ENCODE measurements around the gene DCXR.

DCXR gene
- total RNA-seq = 17.6 to 32.3 (median 27.1) reads per million in 4 experiments

GRCh38 chr17:82037092-82037888 lies at the start of gene DCXR:
DCXR (minus strand) TSS chr17:82037697; CDS start chr17:82037682, 15 bp downstream.
- DNase-seq = peak; percentile 92

DNA sequence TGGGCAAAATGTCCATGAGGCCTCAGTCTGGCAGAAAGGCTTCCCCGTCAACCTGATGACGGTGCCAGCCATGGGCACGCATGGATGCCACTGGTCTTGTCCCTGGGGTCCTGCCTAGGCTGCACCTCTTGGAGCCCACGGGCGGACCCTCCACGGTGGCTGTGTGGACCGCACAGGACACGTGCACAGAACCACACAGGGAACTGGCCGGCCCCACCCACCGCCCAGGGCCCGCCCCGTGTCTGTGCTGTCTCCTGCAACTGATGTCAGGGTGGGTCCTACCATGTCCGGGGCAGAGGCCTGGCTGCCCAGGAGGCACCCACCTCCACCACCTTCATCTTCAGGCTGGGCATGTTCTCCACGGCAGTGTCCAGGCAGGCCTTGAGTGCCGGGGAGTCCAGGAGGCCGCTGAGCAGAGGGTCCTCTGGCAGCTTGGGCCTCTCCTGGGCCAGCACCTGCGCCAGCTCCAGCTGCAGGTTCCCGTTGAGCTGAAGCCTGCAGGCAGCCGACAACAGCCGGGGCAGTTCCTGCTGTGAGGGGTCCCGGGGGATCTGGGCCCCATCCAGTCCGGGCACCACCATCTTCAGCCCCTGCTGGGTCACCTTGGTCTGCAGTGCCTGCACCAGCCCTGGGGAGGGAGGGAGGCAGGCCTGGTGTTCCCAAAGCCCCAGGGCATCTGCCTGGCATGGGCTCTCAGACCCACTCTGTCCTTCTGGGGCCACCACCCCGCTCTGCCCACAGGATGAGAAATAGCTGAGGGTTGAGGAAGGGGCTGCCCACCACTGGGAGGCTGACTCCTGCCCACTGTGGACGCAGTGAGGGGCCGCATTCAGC lies 48.7 kb upstream of the DCXR start:
- no peak for DNase-seq

DNA sequence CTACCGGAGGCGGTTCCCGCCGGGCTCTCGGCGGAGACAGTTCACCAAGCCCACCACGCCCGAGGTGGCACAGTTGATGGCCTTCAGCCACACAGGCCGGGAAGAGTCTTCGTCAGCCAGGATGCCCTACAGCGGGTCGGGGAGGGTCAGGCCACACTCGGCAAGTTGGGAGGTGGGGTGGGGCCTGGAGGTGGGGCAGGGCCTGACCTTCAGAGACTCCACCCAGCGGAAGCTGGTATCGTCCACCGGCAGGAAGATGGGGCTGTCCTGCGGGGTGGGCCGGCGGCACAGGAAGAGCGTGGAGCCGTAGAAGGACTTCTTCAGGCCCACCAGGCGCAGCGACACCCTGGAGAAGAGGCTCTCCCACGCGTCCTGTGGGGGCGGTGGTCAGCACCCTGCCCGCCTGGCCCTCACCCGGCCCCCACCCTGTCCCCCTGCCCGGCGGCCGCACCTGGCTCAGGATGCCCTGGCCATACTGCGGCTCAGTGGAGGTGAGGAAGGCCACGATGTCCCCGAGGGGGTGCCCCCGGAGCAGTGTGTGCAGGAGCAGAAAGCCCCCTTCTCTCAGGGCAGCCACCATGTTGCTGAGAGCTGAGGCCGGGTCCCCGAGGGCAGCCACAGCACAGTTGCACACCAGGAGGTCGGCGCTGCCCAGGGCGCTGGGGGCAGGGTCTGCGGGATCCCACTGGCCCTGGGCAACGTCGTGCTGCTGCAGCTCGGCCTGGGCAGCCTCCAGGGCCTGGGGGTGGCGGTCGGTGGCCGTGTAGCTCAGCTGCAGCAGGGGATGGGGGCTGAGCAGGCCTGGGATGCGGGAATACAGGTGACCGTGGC lies 47.7 kb upstream of the DCXR start:
- no peak for DNase-seq

DNA sequence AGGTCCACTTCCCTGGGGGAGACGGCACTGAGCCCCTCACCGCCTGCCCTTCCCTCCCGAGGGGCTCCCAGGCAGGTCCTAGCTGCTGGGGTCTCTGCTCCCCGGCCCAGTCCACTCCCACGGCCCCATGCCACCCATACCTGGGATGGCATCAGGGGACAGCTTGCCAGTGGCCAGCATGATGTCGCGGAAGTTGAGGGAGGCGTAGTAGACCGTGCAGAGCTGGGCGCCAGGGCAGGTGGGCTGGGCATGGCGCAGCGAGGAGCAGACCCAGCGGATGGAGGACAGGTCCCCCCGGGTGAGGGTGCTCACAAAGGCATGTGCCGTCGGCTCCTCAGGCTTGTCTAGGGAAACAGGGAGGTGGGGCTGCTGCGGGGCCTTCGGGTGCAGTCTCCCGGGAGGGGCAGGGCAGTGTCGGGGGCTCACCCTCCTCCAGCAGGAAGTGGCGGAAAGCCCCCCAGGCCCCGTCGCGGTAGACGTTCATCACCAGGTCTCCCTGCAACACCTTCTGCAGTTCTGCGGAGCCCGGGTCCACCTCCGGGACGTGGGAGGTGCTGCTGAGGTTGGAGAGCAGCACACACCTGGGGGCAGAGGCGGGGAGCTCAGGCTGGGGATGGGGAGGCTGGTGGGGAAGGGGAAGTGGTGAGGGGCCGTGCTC lies 47.0 kb upstream of the DCXR start:
- DNase-seq = no peak

DNA sequence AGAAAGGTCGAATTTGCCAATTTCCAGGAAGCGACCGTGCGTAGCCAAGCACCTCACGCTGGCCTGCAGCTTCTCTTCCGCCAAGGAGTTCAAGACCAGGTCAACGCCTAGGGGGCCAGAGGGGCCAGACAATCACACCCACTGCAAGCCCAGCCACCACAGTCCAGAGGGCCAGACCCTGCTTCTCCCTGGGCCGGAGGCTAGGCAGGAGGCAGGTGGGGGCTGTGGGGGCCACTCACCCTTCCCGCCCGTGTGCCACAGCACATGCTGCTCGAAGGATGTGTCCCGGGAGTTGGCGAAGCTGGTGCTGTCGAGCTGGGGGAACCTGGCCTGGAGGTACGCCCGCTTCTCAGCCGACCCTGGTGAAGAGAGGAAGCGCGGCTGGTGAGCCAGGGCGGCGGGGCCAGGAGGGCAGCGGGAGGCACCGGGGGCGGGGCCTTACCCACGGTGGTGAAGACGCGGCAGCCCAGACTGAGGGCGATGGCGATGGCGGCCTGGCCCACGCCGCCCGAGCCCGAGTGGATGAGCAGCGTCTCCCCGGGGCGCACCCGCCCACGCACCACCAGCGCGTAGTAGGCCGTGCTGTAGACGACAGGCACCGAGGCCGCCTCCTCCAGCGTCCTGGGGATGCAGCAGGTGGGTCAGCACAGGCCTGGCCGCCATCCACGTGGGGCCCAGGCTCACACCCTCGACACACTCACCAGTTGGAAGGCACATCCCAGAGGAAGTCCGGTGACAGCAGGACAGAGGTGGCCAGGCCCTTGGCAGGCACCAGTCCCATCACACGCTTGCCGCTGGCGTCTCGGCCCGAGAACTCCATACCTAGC lies 46.2 kb upstream of the DCXR start:
- DNase-seq = no peak

DNA sequence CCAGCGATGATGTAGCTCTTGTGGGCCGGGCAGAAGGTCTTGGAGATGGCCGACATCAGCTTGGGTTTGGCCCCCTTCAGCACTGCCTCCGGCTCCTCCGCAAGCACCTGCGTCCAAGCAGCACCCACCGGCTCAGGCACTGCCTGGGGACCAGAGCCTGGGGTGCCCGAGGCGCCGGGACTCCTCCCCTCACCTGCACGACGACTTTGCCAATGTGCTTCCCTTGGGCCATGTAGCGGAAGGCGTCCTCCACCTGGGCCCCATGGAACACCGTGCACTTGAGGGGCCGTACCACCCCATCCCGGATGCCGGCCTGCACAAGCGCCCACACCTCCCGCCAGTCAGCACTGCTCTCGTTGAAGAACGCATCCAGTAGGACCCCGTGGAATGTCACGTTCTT lies 45.5 kb upstream of the DCXR start:
- no peak for DNase-seq

- no peak for DNase-seq
These were observed 45.0 kb upstream of the DCXR start for GRCh38 chr17:82082456-82082855.

GRCh38 chr17:82081966-82082365 lies 44.5 kb upstream of the DCXR start:
- DNase-seq = no peak

DNA sequence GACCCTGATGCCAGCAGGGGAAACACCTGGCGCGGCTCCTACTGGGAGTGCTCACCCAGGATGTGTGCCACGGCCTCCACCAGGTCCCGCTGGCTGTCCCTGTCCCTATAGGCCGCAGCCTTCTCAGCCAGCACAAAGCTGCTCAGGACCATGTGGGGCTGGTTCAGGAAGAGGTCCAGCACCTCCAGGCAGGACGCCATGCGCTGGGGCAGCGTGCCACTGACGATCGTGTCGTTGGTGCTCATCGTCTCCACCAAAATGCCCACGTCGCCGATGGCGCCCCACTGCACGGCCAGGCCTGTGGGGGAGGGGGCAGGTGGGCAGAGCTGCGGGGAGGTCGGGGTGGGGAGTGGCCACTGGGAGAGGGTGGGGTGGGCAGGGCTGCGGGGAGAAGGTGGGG lies 44.0 kb upstream of the DCXR start:
- DNase-seq = no peak

DNA sequence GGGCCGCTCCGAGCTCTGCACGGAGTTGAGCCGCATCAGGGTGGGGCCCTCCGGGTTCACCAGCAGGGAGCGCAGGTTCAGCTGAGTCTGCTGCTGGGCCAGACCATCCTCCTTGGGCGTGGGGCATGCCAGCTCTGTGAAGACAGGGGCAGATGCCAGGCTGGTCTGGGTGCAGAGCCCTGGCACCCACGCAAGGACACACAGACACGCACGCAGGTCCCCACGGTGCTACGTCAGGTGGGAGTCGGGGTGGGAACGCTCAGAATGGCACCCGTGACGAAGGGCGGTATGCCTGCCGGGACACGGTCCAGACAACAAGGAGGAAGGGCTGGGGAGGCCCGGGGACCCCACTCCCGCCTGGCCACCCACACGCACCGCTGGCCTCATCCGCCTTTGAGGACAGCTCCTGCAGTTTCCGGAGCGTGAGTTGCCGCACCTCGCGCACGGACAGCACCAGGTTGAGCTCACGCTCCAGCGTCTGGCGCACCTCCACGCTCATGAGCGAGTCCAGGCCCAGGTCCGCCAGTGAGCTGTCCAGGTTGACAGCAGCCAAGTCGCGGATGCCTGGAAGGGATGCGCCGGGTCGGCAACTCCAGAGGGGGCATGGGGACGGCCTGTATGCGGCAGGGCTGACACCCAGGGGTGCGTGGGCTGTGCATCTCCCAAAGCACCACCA lies 43.4 kb upstream of the DCXR start:
- DNase-seq = no peak

DNA sequence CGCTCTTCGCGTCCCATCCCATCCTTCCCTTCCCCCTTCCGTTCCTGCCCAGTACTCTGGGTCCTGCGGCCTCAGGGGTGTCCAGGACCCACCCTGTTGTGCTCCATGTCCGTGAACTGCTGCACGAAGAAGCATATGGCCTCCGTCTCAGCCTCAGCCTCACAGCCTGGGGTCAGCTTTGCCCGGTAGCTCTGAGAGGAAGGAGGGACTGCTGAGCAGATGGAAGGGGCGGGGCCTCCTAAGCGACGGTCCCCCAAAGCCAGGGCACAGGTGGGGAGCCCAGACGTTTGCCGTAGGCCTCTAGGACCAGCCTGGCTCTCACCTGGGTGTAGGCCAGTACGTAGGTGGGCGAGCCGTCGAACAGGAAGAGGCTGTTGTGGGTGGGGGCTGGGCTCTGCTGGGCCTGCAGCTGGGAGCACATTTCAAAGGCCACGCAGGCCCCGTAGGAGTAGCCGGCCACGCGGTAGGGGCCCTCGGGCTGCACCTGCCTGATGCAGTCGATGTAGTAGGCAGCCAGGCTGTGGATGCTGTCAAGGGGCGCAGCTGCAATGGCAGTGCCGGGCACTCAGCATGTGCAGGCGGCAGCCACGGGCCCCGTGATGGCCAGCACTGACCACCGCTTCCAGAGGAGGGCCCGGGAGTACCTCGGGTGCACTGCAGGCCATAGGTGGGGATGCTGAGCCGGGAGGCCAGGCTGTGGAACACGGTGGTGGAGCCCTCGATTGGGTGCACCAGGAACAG lies 42.7 kb upstream of the DCXR start:
- no peak for DNase-seq

DNA sequence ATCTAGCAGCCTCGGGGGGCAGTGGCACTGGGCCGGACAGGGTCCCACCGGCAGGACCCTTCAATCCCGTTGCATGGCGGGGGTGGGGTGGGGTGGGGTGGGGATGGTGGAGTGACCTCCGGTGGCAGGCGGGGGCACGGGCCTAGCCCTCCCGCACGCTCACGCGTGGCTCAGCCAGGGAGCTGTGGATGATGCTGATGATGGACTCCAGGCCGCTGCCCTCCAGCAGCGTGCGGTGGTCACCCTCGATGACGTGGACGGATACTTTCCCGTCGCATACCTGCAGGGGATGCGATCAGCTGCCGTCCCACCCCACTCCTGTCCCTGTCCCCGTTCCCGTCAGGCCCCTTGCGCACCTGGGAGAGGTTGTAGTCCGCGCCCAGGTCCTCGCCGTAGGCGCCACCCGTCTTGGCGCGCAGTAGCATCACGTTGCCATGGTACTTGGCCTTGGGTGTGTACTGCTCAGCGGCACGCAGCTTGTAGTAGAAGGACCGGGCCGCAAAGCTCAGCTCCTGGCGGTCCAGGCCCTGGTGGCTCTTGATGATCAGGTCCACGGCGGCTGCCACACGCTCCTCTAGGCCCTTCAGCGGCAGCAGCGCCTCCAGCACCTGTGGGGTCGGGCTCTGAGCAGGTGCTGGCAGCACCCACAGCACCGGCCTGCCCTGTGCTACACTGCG lies 41.6 kb upstream of the DCXR start:
- DNase-seq = no peak

DNA sequence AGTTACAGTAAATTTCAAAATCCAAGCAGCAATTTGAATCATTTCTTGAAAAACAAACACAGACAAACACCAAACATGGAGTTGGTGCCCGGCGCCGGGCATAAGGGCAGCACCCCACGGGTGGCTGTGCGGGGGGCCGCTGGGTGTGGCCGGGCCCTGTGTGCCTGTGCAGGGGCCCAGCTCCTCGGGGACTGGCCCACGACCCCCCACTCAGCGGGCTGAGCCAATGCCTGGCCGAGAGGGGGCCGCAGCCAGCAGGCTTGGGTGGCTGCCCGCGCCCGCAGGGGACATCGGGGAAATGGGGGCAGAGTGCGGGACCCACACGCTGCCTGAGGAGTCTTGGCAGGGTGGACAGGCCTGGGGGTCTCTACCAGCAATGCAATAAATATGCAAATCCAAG lies 40.9 kb upstream of the DCXR start:
- DNase-seq = no peak

DNA sequence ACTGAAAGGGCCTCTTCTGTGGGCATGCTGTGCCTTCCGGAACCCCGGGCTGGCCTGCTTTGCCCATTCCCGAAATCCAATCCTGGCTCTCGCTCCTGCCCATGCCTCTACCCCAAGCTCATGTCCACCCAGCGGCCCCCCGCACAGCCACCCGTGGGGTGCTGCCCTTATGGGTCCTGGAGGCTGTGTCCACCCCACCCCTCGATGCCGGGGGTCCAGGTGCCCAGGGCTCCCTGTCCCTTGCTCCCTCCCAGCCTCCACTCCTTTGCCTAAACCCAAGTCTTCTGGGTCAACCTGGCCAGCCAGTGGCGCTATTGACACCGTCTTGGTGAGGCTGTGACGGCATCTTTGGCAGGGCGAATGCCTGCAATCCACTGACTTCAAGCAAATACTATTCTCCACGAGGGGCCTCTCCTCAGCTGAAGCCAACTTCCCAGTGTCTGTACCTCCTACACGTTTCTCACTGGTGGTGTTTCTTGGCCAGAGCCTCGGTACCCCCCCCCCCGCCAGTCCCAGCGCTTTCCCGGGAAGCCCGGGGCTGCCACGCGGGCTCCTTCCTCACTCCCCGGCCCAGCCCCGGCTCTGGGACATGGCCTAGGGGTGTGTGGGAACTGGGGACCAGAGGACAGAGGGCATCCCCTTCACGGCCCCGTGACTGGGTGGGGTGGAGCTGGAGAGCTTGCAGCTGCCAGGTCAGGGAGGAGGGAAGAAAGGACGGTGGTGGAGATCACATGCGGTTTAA lies 40.3 kb upstream of the DCXR start:
- no peak for DNase-seq

DNA sequence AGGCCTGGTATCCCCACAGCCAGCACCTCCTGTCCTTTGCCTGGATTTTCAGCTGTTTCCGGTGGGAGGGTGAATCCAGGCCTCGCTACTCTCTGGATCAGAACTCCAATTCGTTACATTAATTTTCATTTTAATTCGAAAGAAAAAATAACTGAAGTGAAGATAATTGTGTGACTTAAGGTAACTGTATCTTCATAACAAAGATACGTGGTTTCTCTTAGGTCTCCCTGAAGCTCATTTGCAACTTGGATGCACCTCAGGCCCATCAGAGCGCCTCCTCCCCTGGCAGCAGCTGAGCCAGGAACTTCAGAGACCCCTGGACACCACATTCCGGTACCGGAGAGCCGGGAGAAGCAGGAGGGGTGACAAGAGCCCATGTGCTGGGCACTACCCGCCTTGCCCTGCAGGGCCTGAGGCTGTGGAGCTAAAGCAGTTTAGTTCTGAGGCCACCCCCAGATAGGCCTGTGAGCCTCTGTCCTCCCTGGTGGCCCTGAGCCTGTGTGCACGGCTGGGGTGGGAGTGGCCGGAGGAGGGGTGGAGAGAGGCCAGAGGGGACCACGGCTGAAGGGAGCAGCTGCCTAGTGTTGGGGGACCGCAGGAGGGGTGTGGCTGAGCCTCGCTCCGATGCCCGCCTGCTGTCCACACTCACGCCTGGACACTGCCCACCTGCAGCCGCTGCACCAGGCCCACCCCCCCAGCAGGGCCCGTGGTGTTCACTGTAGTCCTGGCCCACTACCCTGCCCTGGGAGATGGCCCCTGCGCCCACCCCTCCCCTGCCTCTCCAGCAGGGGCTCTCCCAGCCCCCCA lies 39.5 kb upstream of the DCXR start:
- DNase-seq = no peak

DNA sequence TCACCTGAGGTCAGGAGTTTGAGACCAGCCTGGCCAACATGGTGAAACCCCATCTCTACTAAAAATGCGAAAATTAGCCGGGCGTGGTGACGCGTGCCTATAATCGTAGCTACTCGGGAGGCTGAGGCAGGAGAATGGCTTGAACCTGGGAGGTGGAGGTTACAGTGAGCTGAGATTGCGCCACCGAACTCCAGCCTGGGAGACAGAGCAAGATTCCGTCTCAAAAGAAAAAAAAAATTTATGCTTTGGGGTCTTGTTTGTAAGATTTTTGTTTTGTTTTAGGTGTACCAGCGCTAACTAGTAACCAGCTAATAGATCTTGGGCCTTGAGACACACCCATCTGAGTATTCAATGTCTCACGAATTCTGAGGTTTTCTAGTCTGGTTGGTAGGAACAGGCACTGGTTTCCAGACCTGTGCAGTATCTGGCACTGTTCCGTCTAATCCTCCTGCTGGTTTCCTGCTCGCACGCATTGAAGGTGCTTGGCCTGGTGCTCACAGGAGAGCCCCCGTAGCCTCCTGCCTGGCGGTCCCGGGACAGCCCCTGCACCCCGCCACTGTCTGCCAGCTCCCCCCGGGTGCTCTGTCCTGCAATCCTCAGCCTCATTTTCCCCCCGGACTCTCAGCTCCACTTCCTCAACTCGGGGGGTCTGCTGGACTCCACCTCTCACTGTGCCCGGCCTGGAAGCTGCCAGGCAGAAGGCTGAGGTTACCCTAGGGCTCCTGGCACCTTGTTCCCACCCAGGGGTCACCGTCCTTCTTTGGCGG lies 38.7 kb upstream of the DCXR start:
- DNase-seq = no peak

DNA sequence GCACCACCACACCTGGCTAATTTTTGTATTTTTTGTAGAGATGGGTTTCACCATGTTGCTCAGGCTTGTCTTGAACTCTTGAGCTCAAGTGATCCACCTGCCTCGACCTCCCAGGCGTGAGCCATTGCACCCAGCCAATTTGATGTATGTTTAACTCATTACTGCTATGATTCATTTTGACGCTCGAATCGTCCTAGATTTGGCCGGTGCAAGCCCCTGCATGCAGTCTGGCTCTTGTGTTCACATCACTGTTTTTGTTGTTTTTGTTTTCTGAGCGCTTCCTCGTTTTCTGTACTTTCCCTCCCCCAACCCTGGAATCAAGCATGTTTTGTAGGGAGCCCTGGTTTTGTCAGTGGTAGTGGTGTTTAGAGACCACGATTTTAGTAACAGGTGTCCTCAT lies 35.9 kb upstream of the DCXR start:
- no peak for DNase-seq
